Activated naive CD4-positive, alpha-beta T cell (primary cell): ENCODE data around the gene ABCB8.
A peak's percentile ranks its signal among the peaks of the same experiment; 100 is the strongest.

Source experiments
- DNase-seq, 4 experiments: peaks; one replicate each; lab custom pipeline; 2025; lab: John Stamatoyannopoulos, UW

The ABCB8 gene

GRCh38 chr7:151057989-151058780 lies 29.9 kb downstream of the ABCB8 start:
- peak; percentile 87 to 95 (median 91) for DNase-seq

DNA sequence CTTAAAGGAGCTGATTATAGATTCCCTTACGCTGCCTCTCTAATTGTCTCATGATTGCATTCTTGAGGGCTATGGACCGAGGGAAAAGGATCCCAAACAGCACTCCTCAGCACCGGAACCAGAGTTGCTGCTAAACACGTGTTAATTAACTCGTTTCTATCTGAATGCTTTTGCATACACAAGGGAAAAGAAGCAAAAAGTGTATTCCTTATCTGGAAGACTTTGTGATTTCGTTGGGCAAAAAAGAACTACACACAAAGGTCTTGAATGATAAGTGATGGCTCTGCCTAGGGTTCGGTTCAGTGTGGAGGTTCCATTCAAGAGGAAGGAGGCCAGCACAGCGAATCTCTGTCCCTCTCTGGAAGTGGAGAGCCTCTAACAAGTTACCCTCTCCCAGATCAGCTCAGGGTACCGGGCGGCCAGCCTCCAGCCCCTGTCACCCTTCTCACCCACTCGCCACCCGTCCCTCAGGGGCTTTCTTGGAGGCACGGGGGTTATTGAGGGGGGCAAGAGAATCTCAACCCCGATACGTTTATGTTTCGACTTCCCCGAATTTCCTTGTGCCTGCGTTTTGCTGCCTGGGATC lies 30.6 kb downstream of the ABCB8 start:
- no peak for DNase-seq

GRCh38 chr7:151059367-151060112 lies 31.3 kb downstream of the ABCB8 start, which contains the start of gene SLC4A2:
SLC4A2 (plus strand) TSS chr7:151059589; CDS start chr7:151061988, 2,399 bp downstream.
- DNase-seq = peak; percentile 20 to 74 (median 28)

- DNase-seq = no peak
Observed at GRCh38 chr7:151060113-151060415, 31.8 kb downstream of the ABCB8 start.

DNA sequence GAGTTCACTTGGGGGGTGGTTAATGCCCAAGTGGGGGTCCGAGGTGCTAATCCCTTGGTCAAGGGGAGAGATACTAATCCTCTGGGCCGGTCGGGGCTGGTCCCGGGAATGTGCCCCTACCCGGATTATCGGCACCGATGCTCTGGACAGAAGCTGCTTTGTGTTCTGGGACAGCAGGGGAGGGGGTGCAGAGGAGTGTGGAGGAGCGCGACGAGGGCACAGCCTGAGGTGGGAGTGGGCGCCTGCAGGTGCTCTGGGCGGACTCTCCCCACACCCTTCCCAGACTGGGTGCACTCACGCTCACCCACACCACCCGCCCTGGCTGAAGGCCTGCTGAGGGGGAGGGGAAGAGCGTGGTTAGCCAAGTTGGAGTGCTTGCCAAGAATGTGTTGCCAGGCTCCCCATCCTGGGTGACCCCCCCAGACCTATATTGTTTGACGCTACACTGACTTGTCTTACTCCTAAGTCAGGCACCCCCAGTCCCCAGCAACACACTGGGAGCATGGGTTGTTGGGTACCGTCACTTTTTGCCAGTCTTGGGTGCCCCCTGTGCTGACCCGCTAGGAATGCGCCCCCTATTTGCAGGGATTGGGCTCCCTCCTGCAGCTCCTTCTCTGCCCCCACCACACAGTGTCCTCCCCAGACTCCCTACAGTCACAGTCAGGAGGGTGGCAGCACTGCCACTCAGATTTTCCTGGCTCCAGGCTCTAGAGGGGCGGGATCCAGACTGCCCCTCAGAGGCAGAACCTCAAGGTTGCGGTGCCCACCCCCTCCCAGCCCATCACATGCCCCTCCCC lies 32.4 kb downstream of the ABCB8 start:
- no peak for DNase-seq

DNA sequence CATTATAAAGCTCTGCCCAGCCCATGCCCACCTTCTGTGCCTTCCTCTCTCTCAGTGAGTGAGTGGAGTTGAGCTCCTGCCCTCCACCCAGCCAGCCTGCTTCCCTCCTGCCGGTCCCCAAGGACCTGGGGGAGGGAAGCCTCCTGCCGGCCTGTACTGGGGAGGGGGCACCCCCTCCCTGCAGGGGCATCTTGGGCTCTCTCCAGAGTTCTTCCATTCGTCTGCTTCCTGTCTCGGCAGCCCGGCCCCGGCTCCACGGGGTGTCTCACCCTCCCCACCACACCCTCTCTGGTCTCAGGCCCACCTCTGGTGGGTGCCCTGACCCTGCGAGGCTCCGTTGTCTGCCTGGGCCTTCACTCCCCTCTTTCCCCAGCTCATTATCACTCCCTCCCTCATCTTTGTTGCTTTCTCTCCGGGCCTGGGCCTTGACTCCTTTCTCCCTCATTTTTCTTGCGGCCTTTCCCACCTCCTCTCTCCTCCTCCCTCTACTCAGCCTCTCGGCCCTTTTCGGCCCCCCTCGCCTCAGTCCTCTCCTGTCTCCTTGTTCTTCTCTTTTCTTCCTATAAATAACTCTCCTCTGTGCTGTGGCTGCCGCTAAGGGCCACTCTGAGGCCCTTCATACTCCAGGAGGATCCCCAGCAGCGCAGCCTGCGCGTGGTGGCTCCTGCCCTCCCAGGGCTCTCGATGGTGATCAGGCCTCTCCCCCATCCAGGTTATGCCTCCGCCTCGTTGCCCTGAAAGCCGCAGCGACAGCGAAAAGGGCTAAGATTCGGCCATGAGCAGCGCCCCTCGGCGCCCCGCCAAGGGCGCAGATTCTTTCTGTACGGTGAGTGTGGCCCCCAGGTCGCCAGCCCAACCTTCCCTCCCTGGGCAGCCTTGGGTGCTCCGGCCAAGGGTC lies 33.2 kb downstream of the ABCB8 start:
- no peak for DNase-seq

DNA sequence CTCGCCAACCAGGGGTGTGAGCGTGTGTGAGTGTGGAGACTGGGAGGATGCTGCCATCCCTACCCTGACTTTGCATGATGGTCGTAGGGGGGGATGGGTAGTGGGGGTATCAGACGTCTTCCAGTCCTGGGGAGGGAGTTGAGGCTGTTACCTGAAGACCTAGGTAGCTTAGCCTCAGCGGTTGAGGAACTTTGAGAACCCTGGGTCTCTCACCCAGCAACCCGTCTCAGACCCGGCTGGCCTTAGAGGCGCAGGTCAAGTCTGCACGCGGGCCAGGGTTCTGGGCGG lies 33.8 kb downstream of the ABCB8 start:
- no peak for DNase-seq

DNA sequence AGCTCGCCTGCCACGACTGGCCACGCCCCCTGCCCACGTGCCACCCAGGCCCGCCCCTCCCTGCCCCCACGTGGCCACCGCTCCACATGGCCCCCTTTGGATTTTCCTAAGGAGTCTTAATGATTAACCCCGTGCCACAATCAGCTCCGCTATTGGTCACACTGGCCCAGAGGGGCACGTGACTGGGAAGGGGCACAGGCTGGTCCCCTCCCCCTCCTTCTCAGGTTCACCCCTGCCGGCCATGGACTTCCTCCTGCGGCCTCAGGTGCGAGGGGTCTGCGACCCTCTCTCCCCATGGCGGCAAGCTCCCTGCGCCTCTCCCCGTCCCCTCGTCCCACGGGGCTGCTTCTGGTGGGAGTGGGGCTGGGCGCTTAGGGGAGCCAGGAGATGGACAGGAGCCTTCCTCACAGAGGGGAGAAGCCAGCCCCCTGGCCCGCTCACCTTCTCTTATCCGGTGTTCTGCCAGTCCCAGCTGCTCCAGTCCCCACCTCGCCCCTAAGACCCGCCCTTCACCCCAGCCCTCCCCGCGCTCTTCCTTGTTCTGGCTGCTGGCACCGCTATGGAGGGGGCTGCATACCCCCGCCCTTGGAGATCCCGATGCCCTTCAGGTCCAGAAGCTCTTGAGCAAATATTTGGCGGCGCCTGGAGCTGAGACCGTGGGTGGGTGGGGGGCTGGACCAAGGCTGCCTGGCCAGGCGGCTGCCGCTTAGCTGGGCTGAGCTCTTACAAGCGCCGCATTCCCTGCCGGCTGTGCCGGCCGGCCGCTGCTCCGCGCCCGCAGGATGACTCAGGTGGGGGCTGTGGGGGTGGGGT lies 34.4 kb downstream of the ABCB8 start:
- DNase-seq = no peak

DNA sequence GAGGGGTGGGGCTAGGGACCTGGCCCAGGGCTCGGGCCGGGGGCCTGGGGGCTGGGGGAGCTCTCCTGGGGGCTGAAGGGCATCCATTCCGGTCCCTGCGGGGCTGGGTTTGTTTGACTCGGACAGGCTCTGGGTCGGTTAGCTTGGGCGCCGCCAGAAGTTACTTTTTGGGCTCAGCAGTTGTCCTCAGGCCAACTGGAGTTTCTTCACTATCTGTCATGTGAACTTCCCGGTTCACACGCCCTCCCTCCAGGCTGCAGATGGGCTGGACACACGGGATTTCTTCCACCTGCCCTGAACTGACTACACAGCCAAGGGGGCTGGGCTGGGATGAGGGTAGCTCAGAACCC lies 34.9 kb downstream of the ABCB8 start:
- DNase-seq = no peak

DNA sequence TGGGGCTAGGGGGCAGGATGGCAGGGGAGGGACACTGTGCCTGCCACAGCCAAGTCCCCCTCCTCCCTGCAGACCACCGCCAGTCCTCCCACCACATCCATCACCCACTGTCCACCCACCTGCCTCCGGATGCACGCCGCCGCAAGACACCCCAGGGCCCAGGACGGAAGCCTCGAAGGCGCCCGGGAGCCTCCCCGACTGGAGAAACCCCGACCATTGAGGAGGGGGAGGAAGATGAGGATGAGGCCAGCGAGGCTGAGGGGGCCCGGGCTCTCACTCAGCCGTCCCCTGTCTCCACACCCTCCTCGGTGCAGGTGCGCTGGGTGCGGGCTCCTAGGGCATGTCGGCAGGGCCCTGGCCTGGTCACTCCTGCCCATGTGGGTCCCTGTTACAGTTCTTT lies 36.2 kb downstream of the ABCB8 start:
- DNase-seq = no peak

GRCh38 chr7:151064993-151065392 lies 36.7 kb downstream of the ABCB8 start:
- no peak for DNase-seq

DNA sequence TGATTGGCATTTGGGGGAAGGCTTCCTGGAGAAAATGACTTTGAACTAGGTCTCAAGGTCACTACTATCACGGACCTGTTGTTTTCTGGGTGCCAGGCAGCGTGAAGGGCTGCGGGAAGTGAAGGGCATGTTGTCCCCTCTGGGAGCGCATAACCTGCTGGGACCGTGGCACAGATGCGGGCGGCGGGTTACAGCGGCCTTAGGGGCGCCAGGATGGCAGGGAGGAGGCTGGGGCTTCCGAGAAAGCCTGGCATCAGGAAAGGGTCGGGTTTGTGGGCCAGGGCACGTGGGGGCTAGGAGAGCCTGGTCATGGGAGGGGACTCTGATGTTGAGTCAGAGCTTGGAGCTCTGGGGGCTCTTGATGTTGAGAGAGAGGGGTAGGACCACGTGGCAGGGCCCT lies 37.3 kb downstream of the ABCB8 start:
- DNase-seq = no peak

DNA sequence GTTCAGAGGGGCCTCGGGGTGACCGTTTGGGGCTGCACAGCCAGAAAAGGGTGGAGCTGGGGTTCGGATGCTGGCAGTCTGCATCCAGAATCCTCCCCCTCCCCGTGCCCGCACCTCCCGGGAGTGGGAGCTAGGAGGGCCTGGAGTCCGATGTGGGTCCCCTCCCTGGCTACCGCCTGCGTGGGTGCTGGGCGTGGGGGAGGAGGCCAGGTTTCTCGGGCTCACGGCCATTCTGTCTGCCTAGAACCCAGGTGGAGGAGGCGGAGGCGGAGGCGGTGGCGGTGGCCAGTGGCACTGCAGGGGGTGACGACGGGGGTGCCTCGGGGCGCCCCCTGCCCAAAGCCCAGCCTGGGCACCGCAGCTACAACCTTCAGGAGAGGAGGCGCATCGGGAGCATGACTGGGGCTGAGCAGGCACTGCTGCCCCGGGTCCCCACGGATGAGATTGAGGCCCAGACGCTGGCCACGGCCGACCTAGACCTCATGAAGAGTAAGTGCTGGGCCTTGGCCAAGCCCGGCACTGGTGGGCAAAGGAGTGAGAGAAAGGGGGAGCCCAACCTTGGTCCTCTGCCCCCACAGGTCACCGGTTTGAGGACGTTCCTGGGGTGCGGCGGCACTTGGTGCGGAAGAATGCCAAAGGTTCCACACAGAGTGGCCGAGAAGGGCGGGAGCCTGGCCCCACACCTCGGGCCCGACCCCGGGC lies 38.2 kb downstream of the ABCB8 start:
- DNase-seq = no peak

- DNase-seq = no peak
Observed at GRCh38 chr7:151068069-151068773, 40.0 kb downstream of the ABCB8 start.

GRCh38 chr7:151069841-151070573 lies 41.8 kb downstream of the ABCB8 start:
- no peak for DNase-seq

- no peak for DNase-seq
Observed at GRCh38 chr7:151070574-151070960, 42.3 kb downstream of the ABCB8 start.

- DNase-seq = no peak
Observed at GRCh38 chr7:151071032-151071866, 43.0 kb downstream of the ABCB8 start.

- no peak for DNase-seq
Observed at GRCh38 chr7:151073990-151074389, 45.7 kb downstream of the ABCB8 start.
